Right atrium auricular region (tissue), 2 donors: Measurements from ENCODE around the gene ELL2. TPM values are rescaled to one million over a fixed set of nuclear protein-coding genes. Genes with fewer than 3 reads are reported as not detected.

ENCODE experiments used
- DNase-seq: peaks from one replicate; pipeline ENCODE4 v3.0.0-alpha.2; 2019; ENCODE audit warnings: low spot score
- H3K27ac ChIP-seq, 2 donors: fragments of 200-600 bp; sonication (generic); 1 replicate in 1 of 2; 2 replicates in 1 of 2; pipeline ENCODE4 v1.5.1; 2016 to 2019
- H3K27me3 ChIP-seq, 2 donors: fragments of 200-600 bp; sonication (generic); one replicate each; pipeline versions ENCODE4 v1.5.1 to v1.6.0; 2017 to 2019
- H3K36me3 ChIP-seq: fragments of 200-600 bp; sonication (generic); one replicate; pipeline ENCODE4 v1.5.1; 2016
- H3K4me1 ChIP-seq, 2 donors: fragments of 200-600 bp; sonication (generic); one replicate each; pipeline versions ENCODE4 v1.5.1 to v1.6.0; 2017 to 2019
- H3K4me3 ChIP-seq, 2 donors: fragments of 200-600 bp; sonication (generic); 1 replicate in 1 of 2; 2 replicates in 1 of 2; pipeline ENCODE4 v1.5.1; 2017 to 2019; ENCODE audit warnings: mild to moderate bottlenecking in 1 of 2, moderate library complexity in 1 of 2
- H3K9me3 ChIP-seq, 2 donors: fragments of 200-600 bp; sonication (generic); one replicate each; pipeline ENCODE4 v1.5.1; 2019
- total RNA-seq, 2 donors: library from RNA; depleted of rRNA; stranded (reverse); fragments of >200 nt; gene quantifications; one replicate each; pipeline ENCODE4 v1.1.0, GENCODE V29; 2016
- TF ChIP-seq, protein P1 (sequence below), 2 donors: fragments of 200-600 bp; sonication (generic); IDR thresholded peaks; one replicate each; pipeline ENCODE4 v1.5.1; 2019; ENCODE audit warnings: antibody characterized with exemption in 2 of 2

Gene ELL2
- 10 to 100 TPM; 28.8 to 29.1 TPM for total RNA-seq

DNA sequence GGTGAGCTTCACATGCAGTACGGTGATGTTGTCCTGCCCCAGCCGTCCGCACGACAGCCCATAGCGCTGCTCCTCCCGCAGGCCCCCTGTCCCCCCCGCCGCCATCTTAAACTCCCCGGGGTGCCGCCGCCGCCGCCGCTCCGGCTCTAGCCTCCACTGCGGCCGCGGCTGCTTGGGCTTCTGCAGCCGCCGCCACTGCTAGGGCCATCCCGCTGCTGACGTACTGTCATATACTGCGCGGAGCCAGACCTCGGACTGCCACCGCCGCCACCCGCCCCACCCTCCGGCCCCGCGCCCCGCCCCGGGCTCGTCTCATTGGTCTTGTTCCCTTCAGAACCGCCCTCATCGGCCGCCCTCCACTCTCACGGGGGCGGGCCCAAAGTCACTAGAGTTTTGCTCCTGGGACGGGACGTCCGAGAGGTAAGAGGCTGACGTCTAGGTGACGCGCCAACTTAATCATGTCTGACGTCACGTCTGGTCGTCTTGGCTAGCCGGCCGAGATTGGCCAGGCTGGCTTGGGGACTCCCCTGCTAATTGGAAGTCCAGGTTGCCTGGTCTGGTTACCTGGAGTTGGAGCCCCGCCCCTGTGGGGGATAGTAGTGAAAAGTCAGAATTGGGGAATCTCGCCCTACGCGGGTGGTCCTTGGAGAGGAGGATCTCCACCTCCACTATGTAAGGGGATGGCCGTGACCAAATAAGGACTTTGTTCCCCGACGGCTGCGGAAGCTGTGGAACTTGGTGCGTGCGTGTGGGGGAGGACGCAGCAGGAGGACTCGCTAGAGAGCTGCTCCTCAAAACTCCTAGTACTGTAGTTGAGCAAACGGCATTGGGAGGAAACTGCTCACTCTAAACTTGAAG, at the start of gene ELL2:
TSS of gene ELL2 (minus strand) at position 235 of the 858 bp plus-strand sequence. CDS start at position 105, 130 bp downstream.
- Histone ChIP-seq H3K27me3 (no peaks in the 10 kb centered on the region), H3K4me1 (peaks cover 0 to 34% of the 10 kb centered on the region in 2 donors), H3K36me3 (no peaks in the 10 kb centered on the region), H3K9me3 (no peaks in the 10 kb centered on the region), H3K4me3 (peak within 1 kb of the TSS; percentile 93 to 94), H3K27ac (peak within 1 kb of the TSS; percentile 100)
- TF ChIP-seq, protein P1, sequence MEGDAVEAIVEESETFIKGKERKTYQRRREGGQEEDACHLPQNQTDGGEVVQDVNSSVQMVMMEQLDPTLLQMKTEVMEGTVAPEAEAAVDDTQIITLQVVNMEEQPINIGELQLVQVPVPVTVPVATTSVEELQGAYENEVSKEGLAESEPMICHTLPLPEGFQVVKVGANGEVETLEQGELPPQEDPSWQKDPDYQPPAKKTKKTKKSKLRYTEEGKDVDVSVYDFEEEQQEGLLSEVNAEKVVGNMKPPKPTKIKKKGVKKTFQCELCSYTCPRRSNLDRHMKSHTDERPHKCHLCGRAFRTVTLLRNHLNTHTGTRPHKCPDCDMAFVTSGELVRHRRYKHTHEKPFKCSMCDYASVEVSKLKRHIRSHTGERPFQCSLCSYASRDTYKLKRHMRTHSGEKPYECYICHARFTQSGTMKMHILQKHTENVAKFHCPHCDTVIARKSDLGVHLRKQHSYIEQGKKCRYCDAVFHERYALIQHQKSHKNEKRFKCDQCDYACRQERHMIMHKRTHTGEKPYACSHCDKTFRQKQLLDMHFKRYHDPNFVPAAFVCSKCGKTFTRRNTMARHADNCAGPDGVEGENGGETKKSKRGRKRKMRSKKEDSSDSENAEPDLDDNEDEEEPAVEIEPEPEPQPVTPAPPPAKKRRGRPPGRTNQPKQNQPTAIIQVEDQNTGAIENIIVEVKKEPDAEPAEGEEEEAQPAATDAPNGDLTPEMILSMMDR (IDR thresholded peaks at IDR 0.05) = no peak
- peak; percentile 100 for DNase-seq

DNA sequence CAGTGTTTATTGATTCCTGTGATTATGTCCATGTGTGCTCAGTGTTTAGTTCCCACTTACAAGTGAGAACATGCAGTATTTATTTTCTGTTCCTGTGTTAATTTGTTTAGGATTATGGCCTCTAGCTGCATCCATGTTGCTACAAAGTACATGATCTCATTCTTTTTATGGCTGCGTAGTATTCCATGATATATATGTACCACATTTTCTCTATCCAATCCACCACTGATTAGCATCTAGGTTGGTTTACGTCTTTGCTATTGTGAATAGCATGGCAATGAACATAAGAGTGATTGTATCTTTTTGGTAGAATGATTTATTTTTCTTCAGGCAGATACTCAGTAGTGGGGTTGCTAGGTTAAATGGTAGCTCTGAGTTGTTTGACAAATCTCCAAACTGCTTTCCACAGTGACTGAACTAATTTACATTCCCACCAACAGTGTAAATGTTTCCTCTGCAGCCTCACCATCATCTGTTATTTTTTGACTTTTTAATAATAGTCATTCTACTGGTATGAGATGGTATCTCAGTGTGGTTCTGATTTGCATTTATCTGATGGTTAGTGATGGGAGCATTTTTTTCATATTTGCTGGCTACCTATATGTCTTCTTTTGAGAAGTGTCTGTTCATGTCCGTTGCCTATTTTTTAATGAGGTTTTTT, 47.5 kb upstream of the ELL2 start:
- Histone ChIP-seq H3K27ac (no peak overlapping the region), H3K4me3 (no peak overlapping the region), H3K9me3 (no peaks in the 10 kb centered on the region), H3K27me3 (no peaks in the 10 kb centered on the region), H3K36me3 (no peaks in the 10 kb centered on the region), H3K4me1 (no peaks in the 10 kb centered on the region)
- DNase-seq = no peak
- TF ChIP-seq, protein P1 (IDR thresholded peaks at IDR 0.05) = no peak

DNA sequence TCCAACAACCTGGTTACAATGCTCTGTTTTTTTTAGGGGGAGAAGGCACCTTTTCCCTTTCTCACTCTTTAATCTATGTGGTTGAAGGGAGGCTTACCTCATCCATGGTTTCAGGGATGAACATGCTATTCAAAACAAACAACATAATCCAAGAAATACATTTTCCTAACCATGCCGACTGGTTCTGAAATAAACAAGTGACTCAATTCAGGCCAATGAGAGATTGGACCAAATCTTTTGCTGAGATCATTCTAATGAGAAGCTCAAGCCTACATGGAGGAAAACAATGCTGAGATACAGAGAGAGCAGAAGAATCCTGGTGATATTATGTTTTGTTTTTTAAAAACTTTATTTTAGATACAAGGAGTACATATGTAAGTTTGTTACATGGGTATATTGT, 46.8 kb upstream of the ELL2 start:
- no peaks in the 10 kb centered on the region for H3K36me3 ChIP-seq
- no peak overlapping the region for H3K4me3 ChIP-seq
- no peaks in the 10 kb centered on the region for H3K9me3 ChIP-seq
- no peaks in the 10 kb centered on the region for H3K27me3 ChIP-seq
- H3K27ac ChIP-seq = no peak overlapping the region
- DNase-seq = no peak
- TF ChIP-seq, protein P1 (IDR thresholded peaks at IDR 0.05) = no peak
- no peaks in the 10 kb centered on the region for H3K4me1 ChIP-seq

DNA sequence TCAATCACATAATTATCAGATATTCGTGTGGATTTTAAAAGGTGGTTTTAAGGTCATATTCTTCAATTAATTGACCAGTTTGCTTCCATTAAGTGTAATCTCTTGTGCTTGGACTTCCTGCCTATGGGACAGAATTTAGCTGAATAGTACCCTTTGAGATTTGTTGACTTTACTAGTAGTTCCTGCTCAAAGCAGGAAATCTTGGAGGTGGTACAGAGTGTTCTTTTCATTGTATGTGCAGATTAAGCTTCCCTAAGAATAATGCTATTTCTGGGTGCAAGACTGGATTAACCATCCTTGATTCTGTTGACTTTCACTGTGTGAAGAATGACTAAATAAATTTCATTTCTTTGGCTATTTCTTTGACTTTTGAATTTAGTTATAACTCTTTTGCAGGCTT, 45.4 kb upstream of the ELL2 start:
- Histone ChIP-seq H3K36me3 (no peaks in the 10 kb centered on the region), H3K9me3 (no peaks in the 10 kb centered on the region), H3K27me3 (no peaks in the 10 kb centered on the region), H3K27ac (no peak overlapping the region), H3K4me3 (no peak overlapping the region), H3K4me1 (no peaks in the 10 kb centered on the region)
- no peak for DNase-seq
- TF ChIP-seq, protein P1 (IDR thresholded peaks at IDR 0.05) = no peak

DNA sequence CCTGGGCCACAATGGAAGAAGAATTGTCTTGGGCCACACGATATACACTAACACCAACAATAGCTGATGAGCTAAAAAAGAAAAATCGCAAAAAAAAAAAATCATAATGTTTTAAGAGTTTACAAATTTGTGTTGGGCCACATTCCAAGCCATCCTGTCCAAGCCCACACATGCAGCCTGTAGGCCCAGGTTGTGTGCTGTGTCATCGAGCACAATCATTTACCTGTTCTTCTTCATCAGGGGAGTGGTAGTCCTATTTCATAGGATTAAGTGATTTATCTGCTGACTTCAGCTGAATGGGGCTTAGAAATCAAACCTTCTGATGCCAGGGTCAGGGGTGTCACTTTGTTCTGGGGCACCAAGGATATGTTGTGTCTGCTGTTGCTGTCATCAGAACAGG, 44.6 kb upstream of the ELL2 start:
- DNase-seq = no peak
- TF ChIP-seq, protein P1 (IDR thresholded peaks at IDR 0.05) = no peak
- Histone ChIP-seq H3K4me3 (no peak overlapping the region), H3K9me3 (no peaks in the 10 kb centered on the region), H3K27ac (no peak overlapping the region), H3K36me3 (no peaks in the 10 kb centered on the region), H3K27me3 (no peaks in the 10 kb centered on the region), H3K4me1 (no peaks in the 10 kb centered on the region)
